Effector memory CD4-positive, alpha-beta T cell (primary cell): ENCODE data around the gene RPP40.

Source experiments
- DNase-seq, 3 donors: peaks; one replicate each; pipeline ENCODE4 v3.0.0-alpha.2; 2020
- H3K27ac ChIP-seq: 2 replicates; pipeline ENCODE4 v1.7.0; 2013; ENCODE audit warnings: mild to moderate bottlenecking, low read length, moderate library complexity; ENCODE audit not compliant: insufficient read depth, poor library complexity, severe bottlenecking
- H3K27me3 ChIP-seq: replicated peaks from 2 replicates; pipeline ENCODE4 v1.7.0; 2013; ENCODE audit warnings: mild to moderate bottlenecking, low read length; ENCODE audit not compliant: insufficient read depth, control insufficient read depth, poor library complexity, severe bottlenecking
- H3K36me3 ChIP-seq: 2 replicates; pipeline ENCODE4 v1.7.0; 2013; ENCODE audit warnings: mild to moderate bottlenecking, low read length, moderate library complexity; ENCODE audit not compliant: control insufficient read depth, insufficient read depth
- H3K4me1 ChIP-seq: 2 replicates; pipeline ENCODE4 v1.7.0; 2013; ENCODE audit warnings: low read length, mild to moderate bottlenecking; ENCODE audit not compliant: control insufficient read depth, insufficient read depth, poor library complexity, severe bottlenecking
- H3K4me3 ChIP-seq: 2 replicates; pipeline ENCODE4 v1.7.0; 2013; ENCODE audit warnings: low read length, low read depth, mild to moderate bottlenecking; ENCODE audit not compliant: insufficient read depth, poor library complexity, severe bottlenecking
- H3K9me3 ChIP-seq: 2 replicates; pipeline ENCODE4 v1.7.0; 2013; ENCODE audit warnings: mild to moderate bottlenecking, low read length, moderate library complexity; ENCODE audit not compliant: control insufficient read depth

The RPP40 gene

DNA sequence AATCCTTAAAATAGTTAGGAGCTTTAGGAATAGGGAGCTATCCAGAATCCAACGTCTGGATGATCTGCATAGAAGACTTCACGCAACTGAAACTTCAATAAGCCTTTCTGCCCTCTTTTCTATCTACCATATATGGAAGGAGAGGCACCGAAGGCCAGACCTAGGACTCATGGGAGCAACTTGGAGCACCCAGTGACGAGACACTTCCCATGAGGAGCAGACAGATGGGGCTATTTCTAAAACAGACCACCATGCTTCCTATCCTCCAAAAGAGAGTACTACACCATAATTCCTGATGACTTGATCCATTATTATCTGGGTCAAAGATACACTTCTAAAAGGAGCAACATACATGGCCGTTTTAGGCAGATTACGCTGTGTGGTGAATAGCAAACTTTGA lies 6.0 kb downstream of the RPP40 start:
- Histone ChIP-seq H3K4me3 (no peak overlapping the region), H3K27me3 (no peaks in the 10 kb centered on the region), H3K9me3 (no peaks in the 10 kb centered on the region), H3K36me3 (peaks cover 9% of the 10 kb centered on the region), H3K4me1 (no peaks in the 10 kb centered on the region), H3K27ac (no peak overlapping the region)
- DNase-seq: no peak

DNA sequence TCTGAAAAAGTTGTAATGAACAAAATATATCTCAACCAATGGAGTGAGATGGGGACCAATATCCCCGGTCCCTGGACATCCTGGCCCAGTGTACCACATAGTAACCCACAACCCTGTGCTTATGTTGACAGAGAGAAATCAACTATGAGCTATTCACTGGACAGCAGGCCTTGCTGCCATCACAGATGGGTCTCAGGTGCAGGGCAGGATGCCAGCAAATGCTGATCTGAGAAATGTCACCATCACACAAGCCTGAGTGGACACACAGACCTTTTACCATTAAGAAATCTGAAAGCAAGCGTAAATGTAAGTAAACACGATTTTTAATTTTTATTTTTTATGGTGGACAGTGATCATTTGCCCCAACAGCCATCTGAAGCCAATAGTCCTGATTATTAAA lies 9.1 kb downstream of the RPP40 start:
- Histone ChIP-seq H3K27ac (no peak overlapping the region), H3K4me3 (no peak overlapping the region), H3K4me1 (no peaks in the 10 kb centered on the region), H3K9me3 (no peaks in the 10 kb centered on the region), H3K36me3 (peaks cover 9% of the 10 kb centered on the region), H3K27me3 (no peaks in the 10 kb centered on the region)
- DNase-seq: no peak

DNA sequence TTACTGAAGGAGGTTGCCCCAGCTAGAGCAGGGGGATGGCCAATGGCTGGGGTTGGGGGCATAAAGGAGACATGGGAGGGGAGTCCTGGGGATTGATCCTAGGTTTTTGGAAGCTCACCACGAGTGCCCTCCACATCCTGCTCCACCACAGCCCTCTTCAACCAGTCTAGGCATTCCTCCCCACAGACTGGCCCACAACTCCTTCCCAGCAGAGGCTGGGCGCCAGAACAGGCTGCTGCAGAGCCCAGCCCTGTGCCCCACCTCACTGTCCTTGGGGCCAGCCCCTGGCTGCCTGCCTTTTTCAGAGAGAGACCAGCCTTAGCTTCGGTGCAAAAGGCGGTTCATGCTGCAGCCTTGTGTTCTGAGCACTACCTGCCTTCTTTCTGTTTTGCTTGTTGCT lies 16.4 kb downstream of the RPP40 start:
- H3K4me1 ChIP-seq: no peaks in the 10 kb centered on the region
- H3K4me3 ChIP-seq: no peak overlapping the region
- no peaks in the 10 kb centered on the region for H3K27me3 ChIP-seq
- H3K27ac ChIP-seq: no peak overlapping the region
- no peak for DNase-seq
- no peaks in the 10 kb centered on the region for H3K36me3 ChIP-seq
- H3K9me3 ChIP-seq: no peaks in the 10 kb centered on the region

DNA sequence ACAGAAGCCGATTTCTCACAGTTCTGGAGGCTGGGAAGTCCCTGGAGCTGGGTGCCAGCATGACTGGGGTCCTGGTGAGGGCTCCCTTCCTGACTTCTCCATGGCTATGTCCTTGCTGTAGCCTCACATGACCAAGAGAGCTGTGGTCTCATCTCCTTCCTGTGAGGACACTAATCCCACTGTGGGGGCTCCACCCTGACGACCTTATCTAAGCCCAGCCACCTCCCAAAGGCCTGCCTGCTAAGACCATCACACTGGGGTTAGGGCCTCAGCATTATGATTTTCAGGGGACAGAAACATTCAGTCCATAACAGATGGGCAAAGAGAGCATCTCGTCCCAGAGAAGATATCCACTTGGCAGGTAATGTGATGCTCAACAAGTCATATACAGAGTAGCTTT lies 16.8 kb downstream of the RPP40 start:
- no peaks in the 10 kb centered on the region for H3K36me3 ChIP-seq
- H3K4me3 ChIP-seq: no peak overlapping the region
- H3K9me3 ChIP-seq: no peaks in the 10 kb centered on the region
- no peaks in the 10 kb centered on the region for H3K27me3 ChIP-seq
- H3K4me1 ChIP-seq: no peaks in the 10 kb centered on the region
- no peak for DNase-seq
- no peak overlapping the region for H3K27ac ChIP-seq

DNA sequence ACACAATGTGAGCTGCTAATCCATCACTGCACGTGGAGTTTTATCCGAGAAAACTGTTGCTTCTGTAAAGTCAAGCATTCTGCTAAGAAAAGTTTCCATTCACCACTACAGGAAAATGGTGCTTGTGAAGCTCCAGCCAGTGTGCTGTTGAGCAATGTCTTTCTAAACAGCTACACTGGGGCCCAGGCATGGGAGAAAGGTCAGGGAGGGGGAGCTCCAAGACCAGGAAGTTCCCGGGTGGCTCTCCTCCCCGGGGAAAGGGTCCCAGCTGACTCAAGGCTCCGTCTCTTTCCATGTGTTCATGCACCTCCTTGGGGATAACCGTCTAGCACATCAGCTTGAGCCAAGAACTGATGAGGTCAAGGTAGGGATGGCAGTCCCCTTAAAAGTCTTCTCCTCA lies 20.5 kb downstream of the RPP40 start:
- Histone ChIP-seq H3K27ac (no peak overlapping the region), H3K27me3 (no peaks in the 10 kb centered on the region), H3K9me3 (no peaks in the 10 kb centered on the region), H3K4me3 (no peak overlapping the region), H3K4me1 (no peaks in the 10 kb centered on the region), H3K36me3 (no peaks in the 10 kb centered on the region)
- DNase-seq: no peak

DNA sequence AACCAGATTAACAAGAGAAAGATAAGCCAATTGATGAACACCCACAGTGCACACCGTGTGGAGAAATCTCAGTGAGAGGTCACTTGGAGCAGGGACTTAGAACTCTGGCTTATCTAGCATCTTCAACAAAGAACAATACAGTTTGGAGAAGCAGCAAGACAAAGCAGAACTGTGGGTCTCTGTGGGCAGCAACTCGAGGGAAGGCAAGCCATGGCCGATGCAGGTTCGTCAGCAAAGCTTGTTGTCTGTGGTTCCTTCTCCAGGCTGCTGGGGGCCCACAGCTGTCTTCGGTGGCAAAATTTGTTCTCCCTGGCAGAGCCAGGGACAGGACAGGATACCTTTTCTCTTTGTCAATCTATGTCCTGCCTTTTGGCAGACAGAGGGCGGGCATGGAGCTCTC lies 22.1 kb downstream of the RPP40 start:
- Histone ChIP-seq H3K36me3 (no peaks in the 10 kb centered on the region), H3K9me3 (no peaks in the 10 kb centered on the region), H3K27me3 (no peaks in the 10 kb centered on the region), H3K4me3 (no peak overlapping the region), H3K4me1 (no peaks in the 10 kb centered on the region), H3K27ac (no peak overlapping the region)
- no peak for DNase-seq

DNA sequence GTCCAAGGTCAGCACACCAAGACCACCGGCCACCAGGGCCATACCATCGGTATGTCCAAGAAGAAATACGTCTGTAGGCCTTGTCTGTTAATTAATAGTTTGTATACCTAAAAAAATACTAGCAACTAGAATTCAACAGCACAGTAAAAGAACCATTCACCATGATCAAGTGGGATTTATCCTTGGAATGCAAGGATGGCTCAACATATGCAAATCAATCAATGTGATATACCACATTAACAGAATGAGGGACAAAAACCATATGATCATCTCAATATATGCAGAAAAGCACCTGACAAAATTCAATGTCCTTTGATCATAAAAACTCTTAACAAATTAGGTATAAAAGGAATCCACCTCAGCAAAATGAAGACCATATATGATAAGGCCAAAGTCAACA lies 24.4 kb downstream of the RPP40 start:
- DNase-seq: no peak
- Histone ChIP-seq H3K36me3 (no peaks in the 10 kb centered on the region), H3K4me3 (no peak overlapping the region), H3K27me3 (no peaks in the 10 kb centered on the region), H3K27ac (no peak overlapping the region), H3K4me1 (no peaks in the 10 kb centered on the region), H3K9me3 (no peaks in the 10 kb centered on the region)

DNA sequence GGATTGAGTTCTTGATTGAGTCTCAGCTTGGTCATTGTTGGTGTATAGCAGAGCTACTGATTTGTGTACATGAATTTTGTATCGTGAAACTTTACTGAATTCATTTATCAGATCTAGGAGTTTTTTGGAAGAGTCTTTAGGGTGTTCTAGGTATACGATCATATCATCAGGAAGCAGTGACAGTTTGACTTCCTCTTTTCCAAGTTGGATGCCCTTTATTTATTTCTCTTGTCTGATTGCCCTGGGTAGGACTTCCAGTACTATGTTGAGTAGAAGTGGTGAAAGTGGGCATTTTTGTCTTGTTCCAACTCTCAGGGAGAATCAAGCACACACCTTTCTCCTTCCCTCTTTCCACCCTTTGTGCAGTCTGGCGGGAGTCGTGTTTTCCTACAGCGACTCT lies 26.4 kb downstream of the RPP40 start:
- Histone ChIP-seq H3K27ac (no peak overlapping the region), H3K9me3 (no peaks in the 10 kb centered on the region), H3K27me3 (no peaks in the 10 kb centered on the region), H3K4me3 (no peak overlapping the region), H3K4me1 (no peaks in the 10 kb centered on the region), H3K36me3 (no peaks in the 10 kb centered on the region)
- DNase-seq: no peak

DNA sequence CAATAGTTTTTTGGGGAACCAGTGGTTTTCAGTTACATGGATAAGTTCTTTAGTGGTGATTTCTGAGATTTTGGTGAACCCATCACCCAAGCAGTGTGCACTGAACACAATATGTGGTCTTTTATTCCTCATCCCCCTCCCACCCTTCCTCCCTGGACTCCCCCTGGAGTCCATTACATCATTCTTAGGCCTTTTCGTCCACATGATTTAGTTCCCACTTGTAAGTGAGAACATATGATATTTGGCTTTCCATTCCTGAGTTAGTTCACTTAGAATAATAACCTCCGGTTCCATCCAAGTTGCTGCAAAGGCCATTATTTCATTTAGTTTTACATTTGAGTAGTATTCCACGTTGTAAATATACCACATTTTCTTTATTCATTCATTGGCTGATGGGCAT lies 28.3 kb downstream of the RPP40 start:
- Histone ChIP-seq H3K4me3 (no peak overlapping the region), H3K36me3 (no peaks in the 10 kb centered on the region), H3K4me1 (no peaks in the 10 kb centered on the region), H3K9me3 (no peaks in the 10 kb centered on the region), H3K27ac (no peak overlapping the region), H3K27me3 (no peaks in the 10 kb centered on the region)
- DNase-seq: no peak

DNA sequence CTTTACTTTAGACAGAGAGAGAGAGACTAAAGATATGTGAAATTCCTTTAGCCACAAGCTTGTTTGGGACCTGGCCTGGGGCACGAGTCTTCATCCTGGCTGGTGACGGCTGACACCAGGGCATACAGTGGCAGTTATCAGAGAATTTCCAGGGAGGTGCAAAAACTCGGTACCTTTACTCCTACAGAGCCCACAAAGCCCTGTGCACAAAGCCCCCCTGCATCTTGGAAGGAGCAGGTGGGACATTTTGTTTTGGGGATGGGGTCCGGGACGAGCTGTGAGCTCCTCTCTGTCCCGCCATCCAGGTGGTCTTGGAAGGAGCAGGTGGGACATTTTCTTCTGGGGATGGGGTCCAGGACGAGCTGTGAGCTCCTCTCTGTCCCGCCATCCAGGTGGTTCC lies 28.9 kb downstream of the RPP40 start:
- H3K27me3 ChIP-seq: no peaks in the 10 kb centered on the region
- H3K4me1 ChIP-seq: no peaks in the 10 kb centered on the region
- H3K4me3 ChIP-seq: no peak overlapping the region
- H3K36me3 ChIP-seq: no peaks in the 10 kb centered on the region
- no peaks in the 10 kb centered on the region for H3K9me3 ChIP-seq
- H3K27ac ChIP-seq: no peak overlapping the region
- no peak for DNase-seq
